Inflammatory macrophage treated with lipopolysaccharide for 1 hour (primary cell): ENCODE data around the gene TMEM151B.
"Not testable (repeated sequence)": the region's sequence is repeated elsewhere in the genome, so short reads cannot be mapped to it uniquely, and the experiment has no call there.

Experiments used
- DNase-seq, 2 donors: peaks; one replicate each; pipeline ENCODE4 v3.0.0-alpha.2; 2020 to 2022

TMEM151B gene

GRCh38 chr6:44309092-44309491 is 38.8 kb downstream of the TMEM151B start:
- no peak for DNase-seq

- DNase-seq, result no peak
These were observed 39.4 kb downstream of the TMEM151B start for GRCh38 chr6:44309631-44310030.

DNA sequence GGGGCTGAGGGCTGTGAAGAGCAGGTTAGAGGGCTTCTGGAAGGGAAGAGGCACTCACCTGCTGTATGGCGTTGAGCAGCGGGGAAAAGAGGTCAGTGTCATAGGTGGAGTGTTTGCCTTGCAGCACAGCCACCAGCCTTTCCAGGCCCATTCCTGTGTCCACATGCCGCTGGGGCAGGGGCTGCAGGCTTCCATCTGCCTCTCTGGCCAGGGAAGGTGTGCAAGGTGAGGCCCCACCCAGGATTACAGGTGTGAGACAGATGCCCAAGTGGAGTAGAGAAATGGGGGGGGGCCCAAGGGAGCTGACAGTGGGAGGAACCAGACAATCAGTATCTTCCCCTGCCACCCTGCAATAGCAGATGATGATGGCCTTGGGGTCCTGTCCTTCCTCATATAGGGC is 40.0 kb downstream of the TMEM151B start:
- no peak for DNase-seq

- no peak for DNase-seq
These were observed 41.1 kb downstream of the TMEM151B start for GRCh38 chr6:44311304-44311703.

DNA sequence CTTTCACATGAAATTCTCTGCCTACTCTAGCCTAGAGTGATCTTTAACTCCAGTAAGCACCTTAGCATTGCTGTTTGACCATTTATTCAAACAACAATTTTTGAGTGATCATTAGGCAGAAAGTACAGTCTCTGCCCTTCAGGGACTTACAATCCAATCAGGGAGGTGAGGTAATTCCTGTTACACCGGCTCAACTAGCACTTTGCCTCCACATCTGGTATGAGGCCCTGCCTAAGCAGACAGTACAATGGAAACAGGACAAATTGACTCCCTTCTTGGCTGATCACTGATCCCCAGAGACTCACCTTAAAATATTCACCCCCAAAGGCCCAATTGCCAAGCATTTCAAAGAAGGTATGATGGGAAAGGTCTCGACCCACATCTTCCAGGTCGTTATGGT is 41.5 kb downstream of the TMEM151B start:
- DNase-seq, result no peak

GRCh38 chr6:44312901-44313788 is 42.9 kb downstream of the TMEM151B start, which contains the start of gene AARS2:
Gene AARS2 (minus strand): TSS chr6:44313347. CDS start chr6:44313323, 24 bp downstream.
- DNase-seq, result peak; percentile 81 to 97

DNA sequence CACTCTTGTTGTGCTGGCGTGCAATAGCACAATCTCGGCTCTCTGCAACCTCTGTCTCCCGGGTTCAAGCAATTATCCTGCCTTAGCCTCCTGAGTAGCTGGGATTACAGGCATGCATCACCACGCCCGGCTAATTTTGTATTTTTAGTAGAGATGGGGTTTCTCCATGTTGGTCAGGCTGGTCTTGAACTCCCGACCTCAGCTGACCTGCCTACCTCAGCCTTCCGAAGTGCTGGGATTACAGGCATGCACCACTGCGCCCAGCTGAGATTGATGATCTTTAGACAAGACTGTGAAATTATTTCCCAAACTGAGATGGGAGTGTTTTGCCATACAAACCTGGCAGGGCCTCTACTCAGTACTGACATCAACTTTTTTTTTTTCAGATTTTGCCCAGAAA is 44.4 kb downstream of the TMEM151B start:
- DNase-seq, result not testable (repeated sequence)

DNA sequence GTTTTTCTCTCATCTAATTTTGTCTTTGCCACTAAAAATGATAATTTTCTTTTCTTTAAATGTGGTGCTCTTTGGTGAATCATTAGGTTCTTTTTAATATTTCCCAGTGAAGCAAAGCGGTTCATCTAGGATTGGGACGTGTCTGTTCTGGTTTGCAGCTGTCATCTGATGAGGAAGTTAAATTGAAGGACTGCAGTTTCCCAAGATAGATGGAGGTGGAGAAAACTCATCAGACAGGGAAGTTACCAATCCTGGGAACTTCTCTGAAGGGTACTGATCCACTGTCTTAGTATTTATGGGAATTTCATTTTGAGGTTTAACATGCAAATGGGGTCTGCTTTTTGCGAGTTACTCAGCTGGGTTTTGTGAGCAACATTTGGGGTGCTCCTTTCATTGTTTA is 45.3 kb downstream of the TMEM151B start:
- DNase-seq, result peak; percentile 79 to 95

DNA sequence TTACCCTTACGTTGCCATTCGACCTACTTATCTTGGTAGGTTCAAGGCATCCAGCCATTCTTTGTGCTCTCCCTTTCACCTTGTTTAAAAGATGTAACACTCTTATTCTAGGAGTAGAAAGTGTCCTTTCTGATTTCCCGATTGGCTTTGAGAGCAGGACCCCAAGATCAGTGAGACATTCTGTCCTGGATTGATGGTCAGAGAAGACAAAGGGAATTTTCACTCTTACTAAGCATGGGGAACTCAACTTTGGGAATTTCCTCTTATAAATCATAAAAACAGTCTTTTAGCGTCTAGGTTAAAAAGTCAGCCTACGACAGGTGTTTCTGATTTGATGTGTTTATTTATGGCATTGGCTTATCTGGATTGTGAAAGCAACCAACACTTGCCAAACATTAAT is 45.7 kb downstream of the TMEM151B start:
- peak; percentile 44 to 61 for DNase-seq

GRCh38 chr6:44316481-44316880 is 46.2 kb downstream of the TMEM151B start:
- DNase-seq, result peak; percentile 44 to 75

DNA sequence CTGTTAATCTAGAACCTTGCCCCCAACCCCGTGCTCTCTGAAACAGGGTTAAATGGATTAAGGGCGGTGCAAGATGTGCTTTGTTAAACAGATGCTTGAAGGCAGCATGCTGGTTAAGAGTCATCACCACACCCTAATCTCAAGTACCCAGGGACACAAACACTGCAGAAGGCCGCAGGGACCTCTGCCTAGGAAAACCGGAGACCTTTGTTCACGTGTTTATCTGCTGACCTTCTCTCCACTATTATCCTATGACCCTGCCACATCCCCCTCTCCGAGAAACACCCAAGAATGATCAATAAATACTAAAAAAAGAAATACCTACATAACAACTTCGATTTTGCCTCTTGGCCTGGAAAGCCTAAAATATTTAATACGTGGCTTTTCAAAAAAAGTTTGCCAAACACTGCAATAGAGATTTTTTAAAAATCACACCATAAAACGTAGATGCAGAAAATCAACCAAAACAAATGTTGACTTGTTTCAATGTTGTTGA is 46.9 kb downstream of the TMEM151B start:
- not testable (repeated sequence) for DNase-seq

DNA sequence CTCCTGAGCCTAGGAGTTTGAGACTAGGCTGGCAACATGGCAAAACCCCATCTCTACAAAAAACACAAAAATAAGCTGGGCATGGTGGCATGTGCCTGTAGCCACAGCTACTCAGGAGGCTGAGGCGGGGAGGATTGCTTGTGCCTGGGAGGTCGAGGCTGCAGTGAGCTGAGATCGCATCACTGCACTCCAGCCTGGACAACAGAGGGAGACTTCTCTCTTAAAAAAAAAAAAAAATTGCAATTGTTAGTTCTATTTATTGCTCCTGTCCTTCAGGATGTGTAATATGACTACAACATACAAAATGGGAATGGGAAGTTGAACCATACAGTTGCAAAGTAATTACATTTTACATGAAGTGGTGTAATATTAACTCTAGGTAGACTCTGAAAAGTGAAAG is 51.0 kb downstream of the TMEM151B start:
- DNase-seq, result no peak

- DNase-seq, result no peak
These were observed 56.8 kb downstream of the TMEM151B start for GRCh38 chr6:44327096-44327495.

- DNase-seq, result no peak
These were observed 57.5 kb downstream of the TMEM151B start for GRCh38 chr6:44327760-44328159.

DNA sequence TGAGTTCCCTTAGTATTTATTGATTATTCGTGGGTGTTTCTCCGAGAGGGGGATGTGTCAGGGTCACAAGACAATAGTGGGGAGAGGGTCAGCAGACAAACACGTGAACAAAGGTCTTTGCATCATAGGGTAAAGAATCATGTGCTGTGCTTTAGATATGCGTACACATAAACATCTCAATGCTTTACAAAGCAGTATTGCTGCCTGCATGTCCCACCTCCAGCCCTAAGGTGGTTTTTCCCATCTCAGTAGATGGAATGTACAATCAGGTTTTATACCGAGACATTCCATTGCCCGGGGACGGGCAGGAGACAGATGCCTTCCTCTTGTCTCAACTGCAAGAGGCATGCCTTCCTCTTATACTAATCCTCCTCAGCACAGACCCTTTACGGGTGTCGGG is 58.0 kb downstream of the TMEM151B start:
- DNase-seq, result not testable (repeated sequence)

GRCh38 chr6:44329858-44330257 is 59.6 kb downstream of the TMEM151B start:
- DNase-seq, result no peak

DNA sequence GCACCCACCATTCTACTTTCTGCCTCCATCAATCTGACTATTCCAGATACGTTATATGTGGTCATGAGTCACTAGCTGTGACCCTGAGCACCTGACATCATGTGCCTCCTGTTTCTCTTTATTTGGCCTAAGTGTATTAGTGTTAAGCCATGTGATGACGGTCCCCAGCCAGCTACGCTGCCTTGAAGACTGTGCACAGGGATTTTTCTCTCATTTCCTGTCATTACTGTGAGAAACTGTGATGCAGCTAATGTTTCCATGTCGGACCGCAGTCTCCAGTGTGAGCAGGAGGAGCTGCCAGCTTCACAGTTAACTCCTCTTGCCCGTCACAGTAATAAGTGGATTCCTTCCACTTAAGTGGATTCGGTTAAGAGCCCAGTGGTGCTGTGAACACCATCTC is 62.3 kb downstream of the TMEM151B start:
- DNase-seq, result no peak

DNA sequence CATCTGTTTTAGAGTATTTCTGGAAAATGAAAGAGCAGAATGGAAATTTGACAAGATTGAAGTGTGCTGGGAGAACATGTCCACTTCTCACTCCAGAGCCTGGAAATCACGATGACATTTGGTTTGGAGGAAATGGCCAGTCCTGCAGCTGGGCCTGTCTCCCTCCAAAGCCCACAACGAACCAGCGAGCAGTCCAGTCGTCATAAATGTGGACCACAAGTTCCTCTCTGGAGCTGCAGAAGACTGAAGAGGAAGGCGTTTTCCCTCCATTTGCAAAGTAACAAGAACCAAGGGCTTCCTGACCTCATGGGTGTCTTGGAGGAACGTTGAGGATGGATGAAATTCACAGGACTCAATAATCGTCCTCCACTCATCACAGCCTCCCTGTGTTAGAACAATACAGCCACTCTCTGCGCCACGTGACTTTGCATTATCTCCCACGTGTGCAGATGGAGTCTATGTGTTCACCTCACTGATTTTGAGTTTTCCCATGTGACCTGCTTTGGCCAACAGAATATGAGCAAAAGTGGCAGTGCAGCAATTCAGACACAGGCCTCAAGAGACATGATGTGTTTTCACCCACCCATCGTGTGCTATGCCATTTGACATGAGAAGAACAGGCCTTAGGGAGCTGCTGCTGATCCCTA is 63.1 kb downstream of the TMEM151B start:
- DNase-seq, result no peak

DNA sequence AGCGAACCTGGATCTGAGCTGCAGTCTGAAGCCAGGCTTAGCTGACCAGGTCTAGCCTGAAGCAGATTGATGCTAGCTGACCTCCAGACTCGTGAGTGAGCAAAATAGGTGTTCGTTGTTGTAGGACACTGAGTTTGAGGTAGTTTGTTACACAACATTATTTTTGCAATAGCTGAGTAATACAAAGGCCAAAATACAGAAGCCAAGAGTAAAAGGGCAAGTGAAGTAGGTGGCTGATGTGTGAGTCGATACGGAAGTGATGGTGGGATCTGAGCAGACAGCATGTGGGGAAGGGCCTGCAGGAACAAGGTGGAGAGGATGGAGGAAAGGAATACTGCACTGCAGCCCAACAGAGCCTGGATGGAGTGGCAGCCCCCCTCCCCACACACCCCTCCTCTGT is 63.7 kb downstream of the TMEM151B start:
- DNase-seq, result peak; percentile 68 to 77

GRCh38 chr6:44335631-44336030 is 65.4 kb downstream of the TMEM151B start:
- DNase-seq, result no peak

DNA sequence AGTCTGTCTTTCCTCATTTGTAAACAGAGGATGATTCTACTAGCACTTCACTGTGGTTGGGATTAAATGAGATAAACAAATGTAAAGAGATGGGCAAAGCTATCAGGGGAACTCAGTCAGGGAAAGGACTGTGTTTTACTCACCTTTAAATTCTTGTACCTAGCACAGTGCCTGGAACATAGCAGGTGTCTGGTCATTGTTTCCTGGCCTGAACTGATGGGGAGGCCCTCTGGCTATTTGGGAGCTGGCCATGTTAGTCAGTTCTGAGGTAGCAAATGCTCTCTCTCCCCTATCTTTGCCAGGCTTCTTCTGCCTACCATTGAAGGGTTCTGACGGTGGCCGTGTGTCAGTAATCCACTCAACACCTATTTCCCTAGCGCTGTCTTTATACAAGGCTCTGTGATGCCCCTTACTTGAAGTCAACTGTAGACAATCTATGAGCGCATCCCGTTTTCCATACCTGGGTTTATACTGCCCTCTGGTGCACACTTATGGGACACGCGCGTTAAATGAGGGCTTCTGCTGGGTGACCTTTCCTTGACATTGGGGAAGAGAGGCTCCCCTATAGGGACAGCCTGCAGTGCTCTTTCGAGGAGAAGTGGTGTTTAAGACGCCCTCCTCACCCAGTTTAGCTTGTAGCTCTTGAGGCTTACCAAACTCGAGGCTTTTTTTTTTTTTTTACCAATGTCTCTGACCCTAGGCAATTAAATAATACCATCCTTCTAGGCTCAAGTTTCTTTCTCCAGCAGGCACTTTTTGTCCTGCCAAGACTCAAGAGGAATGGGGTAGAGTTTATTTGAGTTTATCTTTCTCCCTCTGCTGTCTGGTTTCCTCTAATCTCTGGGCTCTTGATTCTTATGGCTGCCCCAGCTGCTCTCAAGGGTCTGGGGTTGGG is 68.2 kb downstream of the TMEM151B start:
- peak; percentile 65 to 91 for DNase-seq

- no peak for DNase-seq
These were observed 69.1 kb downstream of the TMEM151B start for GRCh38 chr6:44339301-44339700.
